ENCODE measurements around the gene PEMT.
"Not testable (repeated sequence)": the region's sequence is repeated elsewhere in the genome, so short reads cannot be mapped to it uniquely, and the experiment has no call there.

Gene PEMT, protein sequence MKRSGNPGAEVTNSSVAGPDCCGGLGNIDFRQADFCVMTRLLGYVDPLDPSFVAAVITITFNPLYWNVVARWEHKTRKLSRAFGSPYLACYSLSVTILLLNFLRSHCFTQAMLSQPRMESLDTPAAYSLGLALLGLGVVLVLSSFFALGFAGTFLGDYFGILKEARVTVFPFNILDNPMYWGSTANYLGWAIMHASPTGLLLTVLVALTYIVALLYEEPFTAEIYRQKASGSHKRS

DNA sequence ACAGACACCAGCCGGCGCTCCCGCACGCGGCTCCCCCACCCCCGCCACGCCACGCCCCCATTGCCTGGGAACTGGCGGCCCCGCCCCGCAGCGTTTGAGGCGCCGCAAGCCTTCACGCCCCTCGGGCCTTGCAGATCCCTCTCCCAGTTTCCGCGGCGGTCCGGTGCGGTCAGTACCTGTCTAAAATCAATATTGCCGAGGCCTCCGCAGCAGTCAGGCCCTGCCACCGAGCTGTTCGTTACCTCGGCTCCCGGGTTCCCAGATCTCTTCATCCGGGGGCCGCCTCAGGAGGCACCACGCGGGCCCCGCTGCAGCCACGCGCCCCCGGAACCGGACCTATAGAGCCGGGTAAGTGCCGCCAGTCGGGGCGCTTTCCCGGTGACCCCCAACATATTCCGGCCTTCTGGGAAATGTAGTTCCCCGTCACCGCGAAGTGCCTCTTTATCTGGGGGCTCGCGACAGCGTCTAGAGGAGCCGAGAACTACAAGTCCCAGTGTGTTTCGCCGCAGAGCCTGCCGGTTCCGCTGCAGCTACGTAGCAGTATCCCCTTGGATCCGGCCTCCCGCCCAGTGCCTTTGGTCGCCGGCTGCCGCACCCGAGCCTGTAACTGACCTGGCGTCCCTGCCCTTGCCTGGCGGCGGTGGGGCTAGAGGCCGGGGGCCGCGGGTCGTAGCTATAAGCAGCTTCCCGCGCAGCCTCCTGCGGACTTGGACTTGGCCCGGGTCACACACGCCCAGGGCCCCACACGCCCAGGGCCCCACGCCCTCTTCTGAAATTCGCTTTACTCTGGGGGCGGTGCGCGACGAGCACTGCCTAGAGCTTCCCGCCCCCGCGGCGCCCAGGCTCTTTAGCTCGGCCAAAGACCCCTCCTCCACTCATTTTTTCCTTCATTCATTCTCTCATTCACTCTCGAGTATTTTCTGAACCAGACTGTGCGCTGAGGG is at the start of gene PEMT:
Gene PEMT, minus strand, starts transcription at position 354 of the 944 bp plus-strand sequence. Its CDS starts 82 bp downstream, at position 272.
- peaks cover 26% of the 10 kb centered on the region for H3K4me1 Mint-ChIP-seq
- H3K36me3 Mint-ChIP-seq, result peaks cover 2% of the 10 kb centered on the region
- no peaks in the 10 kb centered on the region for H3K9me3 Mint-ChIP-seq
- H3K27ac Mint-ChIP-seq, result peak within 1 kb of the TSS; percentile 91
- H3K27me3 Mint-ChIP-seq, result no peaks in the 10 kb centered on the region
- H3K4me3 Mint-ChIP-seq, result peak within 1 kb of the TSS; percentile 96

GRCh38 chr17:17639661-17640270 is 48.3 kb upstream of the PEMT start:
- not testable (repeated sequence) for H3K4me3 Mint-ChIP-seq, H3K36me3 Mint-ChIP-seq, H3K27me3 Mint-ChIP-seq, H3K4me1 Mint-ChIP-seq, H3K9me3 Mint-ChIP-seq, H3K27ac Mint-ChIP-seq

GRCh38 chr17:17638467-17638866 is 47.0 kb upstream of the PEMT start:
- H3K27me3 Mint-ChIP-seq, result no peaks in the 10 kb centered on the region
- H3K4me3 Mint-ChIP-seq, result no peak overlapping the region
- H3K4me1 Mint-ChIP-seq, result no peaks in the 10 kb centered on the region
- H3K9me3 Mint-ChIP-seq, result no peaks in the 10 kb centered on the region
- H3K36me3 Mint-ChIP-seq, result no peaks in the 10 kb centered on the region
- H3K27ac Mint-ChIP-seq, result peak overlapping the region; percentile 12

- Mint-ChIP-seq H3K9me3 (no peaks in the 10 kb centered on the region), H3K4me1 (no peaks in the 10 kb centered on the region), H3K27ac (no peak overlapping the region), H3K27me3 (no peaks in the 10 kb centered on the region), H3K36me3 (no peaks in the 10 kb centered on the region), H3K4me3 (no peak overlapping the region)
Measured at GRCh38 chr17:17636272-17636885, 44.9 kb upstream of the PEMT start.

GRCh38 chr17:17635537-17636271 is 44.2 kb upstream of the PEMT start:
- H3K36me3 Mint-ChIP-seq, H3K27ac Mint-ChIP-seq, H3K4me1 Mint-ChIP-seq, H3K27me3 Mint-ChIP-seq, H3K9me3 Mint-ChIP-seq, H3K4me3 Mint-ChIP-seq: not testable (repeated sequence)

GRCh38 chr17:17635126-17635525 is 43.6 kb upstream of the PEMT start:
- Mint-ChIP-seq H3K36me3 (no peaks in the 10 kb centered on the region), H3K27me3 (no peaks in the 10 kb centered on the region), H3K9me3 (no peaks in the 10 kb centered on the region), H3K27ac (no peak overlapping the region), H3K4me1 (no peaks in the 10 kb centered on the region), H3K4me3 (no peak overlapping the region)

DNA sequence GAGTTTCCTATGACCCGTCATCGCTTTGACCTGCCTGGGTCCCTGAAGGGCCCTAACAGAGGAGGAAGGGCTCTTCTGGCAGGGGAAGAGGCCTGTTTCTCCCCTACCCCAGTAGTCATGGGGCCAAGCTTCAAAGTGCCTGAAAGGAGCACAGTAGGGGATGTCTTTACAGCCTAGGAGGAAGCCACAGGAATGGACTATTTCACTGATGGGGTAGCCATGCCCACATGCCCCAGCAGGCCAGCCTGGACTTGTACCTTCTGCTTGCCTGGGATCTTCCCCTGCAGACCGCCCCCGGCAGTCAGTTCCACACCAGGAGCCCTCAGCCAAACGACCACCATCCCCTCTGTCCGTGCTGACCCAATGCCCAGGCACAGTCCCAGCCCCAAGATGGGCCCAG is 41.8 kb upstream of the PEMT start:
- H3K4me3 Mint-ChIP-seq, result no peak overlapping the region
- no peak overlapping the region for H3K27ac Mint-ChIP-seq
- no peaks in the 10 kb centered on the region for H3K27me3 Mint-ChIP-seq
- H3K9me3 Mint-ChIP-seq, result no peaks in the 10 kb centered on the region
- no peaks in the 10 kb centered on the region for H3K36me3 Mint-ChIP-seq
- H3K4me1 Mint-ChIP-seq, result peaks cover 12% of the 10 kb centered on the region

DNA sequence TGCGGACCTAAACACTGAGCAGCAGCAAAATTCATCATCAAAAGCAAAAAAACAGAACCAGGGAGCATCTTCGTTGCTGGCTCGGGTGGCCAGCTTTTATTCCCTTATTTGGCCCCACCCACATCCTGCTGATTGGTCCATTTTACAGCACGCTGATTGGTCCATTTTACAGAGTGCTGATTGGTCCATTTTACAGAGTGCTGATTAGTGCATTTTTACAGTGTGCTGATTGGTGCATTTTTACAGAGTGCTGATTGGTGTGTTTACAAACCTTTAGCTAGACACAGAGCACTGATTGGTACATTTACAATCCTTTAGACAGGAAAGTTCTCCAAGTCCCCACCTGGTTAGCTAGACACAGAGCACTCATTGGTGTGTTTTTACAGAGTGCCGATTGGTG is 41.2 kb upstream of the PEMT start:
- not testable (repeated sequence) for H3K4me3 Mint-ChIP-seq, H3K27me3 Mint-ChIP-seq, H3K9me3 Mint-ChIP-seq, H3K36me3 Mint-ChIP-seq, H3K27ac Mint-ChIP-seq
- H3K4me1 Mint-ChIP-seq, result peaks cover 12% of the 10 kb centered on the region

- no peaks in the 10 kb centered on the region for H3K36me3 Mint-ChIP-seq
- no peaks in the 10 kb centered on the region for H3K9me3 Mint-ChIP-seq
- peak overlapping the region; percentile 88 for H3K4me3 Mint-ChIP-seq
- H3K27me3 Mint-ChIP-seq, result no peaks in the 10 kb centered on the region
- peaks cover 12% of the 10 kb centered on the region for H3K4me1 Mint-ChIP-seq
- H3K27ac Mint-ChIP-seq, result peak overlapping the region; percentile 93
Measured at GRCh38 chr17:17628388-17629008, 37.0 kb upstream of the PEMT start.

- no peak overlapping the region for H3K4me3 Mint-ChIP-seq
- H3K36me3 Mint-ChIP-seq, result no peaks in the 10 kb centered on the region
- peaks cover 12% of the 10 kb centered on the region for H3K4me1 Mint-ChIP-seq
- H3K9me3 Mint-ChIP-seq, result no peaks in the 10 kb centered on the region
- no peak overlapping the region for H3K27ac Mint-ChIP-seq
- no peaks in the 10 kb centered on the region for H3K27me3 Mint-ChIP-seq
Measured at GRCh38 chr17:17626840-17627239, 35.3 kb upstream of the PEMT start.

GRCh38 chr17:17626151-17626805 is 34.8 kb upstream of the PEMT start:
- no peaks in the 10 kb centered on the region for H3K36me3 Mint-ChIP-seq
- no peak overlapping the region for H3K4me3 Mint-ChIP-seq
- H3K4me1 Mint-ChIP-seq, result peaks cover 12% of the 10 kb centered on the region
- H3K9me3 Mint-ChIP-seq, result no peaks in the 10 kb centered on the region
- no peak overlapping the region for H3K27ac Mint-ChIP-seq
- no peaks in the 10 kb centered on the region for H3K27me3 Mint-ChIP-seq

GRCh38 chr17:17624741-17625140 is 33.2 kb upstream of the PEMT start:
- Mint-ChIP-seq H3K36me3 (no peaks in the 10 kb centered on the region), H3K9me3 (no peaks in the 10 kb centered on the region), H3K4me3 (no peak overlapping the region), H3K4me1 (peaks cover 12% of the 10 kb centered on the region), H3K27me3 (no peaks in the 10 kb centered on the region), H3K27ac (no peak overlapping the region)

- Mint-ChIP-seq H3K27me3 (no peaks in the 10 kb centered on the region), H3K4me3 (no peak overlapping the region), H3K27ac (no peak overlapping the region), H3K36me3 (no peaks in the 10 kb centered on the region), H3K4me1 (peaks cover 7% of the 10 kb centered on the region), H3K9me3 (no peaks in the 10 kb centered on the region)
Measured at GRCh38 chr17:17623904-17624303, 32.4 kb upstream of the PEMT start.

DNA sequence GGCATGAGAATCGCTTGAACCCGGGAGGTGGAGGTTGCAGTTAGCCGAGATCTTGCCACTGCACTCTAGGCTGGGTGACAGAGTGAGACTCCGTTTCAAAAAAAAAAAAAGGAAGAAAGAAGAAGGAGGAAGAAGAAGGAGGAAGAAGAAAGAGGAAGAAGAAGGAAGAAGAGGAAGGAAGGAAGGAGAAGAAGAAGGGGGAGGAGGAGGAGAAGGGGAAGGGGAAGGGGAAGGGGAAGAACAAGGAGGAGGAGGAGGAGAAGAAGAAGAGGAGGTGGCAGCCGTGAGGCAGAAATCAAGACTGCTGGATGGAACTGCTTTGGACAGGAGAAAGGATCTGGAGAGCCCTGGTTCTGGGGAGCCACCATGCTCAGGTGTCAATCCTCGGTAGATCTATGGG is 29.7 kb upstream of the PEMT start:
- H3K9me3 Mint-ChIP-seq, result no peaks in the 10 kb centered on the region
- H3K27me3 Mint-ChIP-seq, result no peaks in the 10 kb centered on the region
- H3K4me3 Mint-ChIP-seq, result no peak overlapping the region
- H3K36me3 Mint-ChIP-seq, result no peaks in the 10 kb centered on the region
- no peak overlapping the region for H3K27ac Mint-ChIP-seq
- H3K4me1 Mint-ChIP-seq, result no peaks in the 10 kb centered on the region
